ENCODE results near the gene ZNF641. TPM values are rescaled to one million over a fixed set of nuclear protein-coding genes. Genes with fewer than 3 reads are reported as not detected.

Gene ZNF641
- total RNA-seq: 11.1 and 14.3 TPM in 2 replicates

- peak; percentile 34 for DNase-seq (ENCODE audit: low read depth)
Measured at GRCh38 chr12:48350249-48351021, at the start of gene ZNF641. Gene ZNF641 (minus strand): TSS chr12:48350919. CDS start chr12:48348090, 2,829 bp downstream.

DNA sequence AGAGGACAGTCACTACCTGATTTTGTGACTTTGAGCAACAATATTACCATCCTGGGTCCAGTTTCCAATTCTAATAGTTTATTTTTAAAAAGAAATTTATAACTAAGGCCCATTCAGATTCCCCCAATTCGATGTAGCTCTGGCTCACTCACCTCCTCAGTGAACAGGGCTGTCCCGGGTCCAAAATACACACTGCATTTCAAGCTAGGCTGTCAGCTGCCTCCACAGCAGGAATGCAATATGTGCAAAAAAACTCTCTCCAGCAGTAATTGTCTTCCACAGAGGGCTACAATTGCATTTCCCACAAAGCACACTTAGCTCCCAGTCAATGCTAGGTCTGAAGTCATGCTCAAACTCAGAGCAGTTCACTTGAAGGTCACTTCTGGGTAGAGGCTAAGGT, 39.3 kb upstream of the ZNF641 start:
- DNase-seq (ENCODE audit: low read depth): no peak

DNA sequence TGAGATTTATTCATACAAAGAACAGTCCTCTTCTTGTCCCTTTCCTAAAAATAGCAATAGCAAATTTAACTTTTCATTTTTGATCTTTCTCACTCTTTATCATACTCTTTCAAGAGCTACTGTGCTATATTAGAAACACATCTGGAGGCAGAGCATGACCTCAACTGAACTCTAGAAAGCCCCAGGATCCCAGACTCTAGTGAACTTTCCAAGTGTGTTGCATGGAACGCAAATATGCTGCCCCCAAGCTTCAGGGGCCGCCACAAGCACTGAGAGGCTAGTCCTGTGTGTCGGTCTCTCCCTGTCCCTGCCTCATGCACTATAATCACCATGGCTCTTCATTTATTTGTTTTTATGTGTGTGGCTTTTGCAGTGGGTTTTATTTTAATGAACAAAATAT, 38.7 kb upstream of the ZNF641 start:
- DNase-seq (ENCODE audit: low read depth): no peak

DNA sequence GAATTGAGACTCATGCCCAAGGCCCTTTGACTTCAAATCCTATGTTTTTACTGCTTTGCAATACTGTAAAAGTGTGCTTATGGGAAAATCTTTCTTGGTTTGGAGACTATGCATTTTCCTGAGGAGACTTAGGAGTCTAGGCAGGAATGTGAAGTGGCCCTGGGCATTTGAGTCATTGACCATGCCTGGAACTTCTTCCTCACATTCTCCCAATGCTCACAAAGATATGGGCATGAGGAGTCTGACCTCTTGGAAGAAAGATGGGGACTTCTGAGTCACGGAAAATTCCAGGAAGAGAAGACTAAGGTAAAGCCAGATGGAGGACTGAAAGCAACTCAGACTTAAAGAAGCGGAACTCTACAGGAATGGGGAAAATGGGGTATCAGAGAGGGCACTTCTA, 38.2 kb upstream of the ZNF641 start:
- DNase-seq (ENCODE audit: low read depth): peak; percentile 18

DNA sequence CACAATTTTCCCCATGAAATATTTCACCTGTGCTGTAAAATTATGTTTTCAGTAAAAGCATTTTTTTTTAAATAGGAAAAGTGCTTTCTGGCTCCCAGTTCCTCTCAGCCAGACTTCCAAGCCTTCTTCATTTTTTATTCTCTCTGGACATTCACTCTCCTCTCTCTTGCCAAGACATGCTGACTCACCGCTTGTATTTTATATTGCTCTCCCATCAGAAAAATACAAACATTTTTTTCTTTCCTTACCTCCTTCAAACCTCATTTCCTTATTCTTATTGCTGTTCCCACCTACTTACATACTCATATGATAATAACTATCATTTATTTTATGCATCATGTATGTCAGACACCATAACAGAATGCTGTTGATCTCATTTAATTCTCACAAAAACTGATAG, 37.7 kb upstream of the ZNF641 start:
- no peak for DNase-seq (ENCODE audit: low read depth)

- no peak for DNase-seq (ENCODE audit: low read depth)
Measured at GRCh38 chr12:48380596-48380995, 29.9 kb upstream of the ZNF641 start.

GRCh38 chr12:48379794-48380193, 29.1 kb upstream of the ZNF641 start:
- no peak for DNase-seq (ENCODE audit: low read depth)

GRCh38 chr12:48377646-48378045, 26.9 kb upstream of the ZNF641 start:
- DNase-seq (ENCODE audit: low read depth): no peak

DNA sequence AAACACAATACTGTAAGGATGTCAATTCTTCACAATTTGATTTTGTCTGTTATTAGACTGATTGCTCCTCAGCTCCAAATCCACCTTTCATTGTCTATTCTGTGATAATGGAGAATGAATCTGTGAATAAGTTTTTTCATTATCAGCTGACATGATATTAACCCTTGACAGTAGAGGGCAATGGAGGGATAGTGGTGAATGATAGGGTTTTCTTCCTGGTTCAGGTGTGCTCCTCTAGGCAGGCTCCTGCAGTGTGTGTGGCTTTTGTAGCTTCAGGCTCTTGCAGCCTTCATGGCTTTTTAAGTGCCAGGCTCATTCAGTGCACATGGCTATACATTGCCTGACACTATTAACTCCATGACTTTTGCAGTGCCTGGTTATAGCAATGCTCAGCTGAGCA, 23.4 kb upstream of the ZNF641 start:
- no peak for DNase-seq (ENCODE audit: low read depth)

- peak; percentile 22 for DNase-seq (ENCODE audit: low read depth)
Measured at GRCh38 chr12:48366131-48366530, 15.4 kb upstream of the ZNF641 start.

DNA sequence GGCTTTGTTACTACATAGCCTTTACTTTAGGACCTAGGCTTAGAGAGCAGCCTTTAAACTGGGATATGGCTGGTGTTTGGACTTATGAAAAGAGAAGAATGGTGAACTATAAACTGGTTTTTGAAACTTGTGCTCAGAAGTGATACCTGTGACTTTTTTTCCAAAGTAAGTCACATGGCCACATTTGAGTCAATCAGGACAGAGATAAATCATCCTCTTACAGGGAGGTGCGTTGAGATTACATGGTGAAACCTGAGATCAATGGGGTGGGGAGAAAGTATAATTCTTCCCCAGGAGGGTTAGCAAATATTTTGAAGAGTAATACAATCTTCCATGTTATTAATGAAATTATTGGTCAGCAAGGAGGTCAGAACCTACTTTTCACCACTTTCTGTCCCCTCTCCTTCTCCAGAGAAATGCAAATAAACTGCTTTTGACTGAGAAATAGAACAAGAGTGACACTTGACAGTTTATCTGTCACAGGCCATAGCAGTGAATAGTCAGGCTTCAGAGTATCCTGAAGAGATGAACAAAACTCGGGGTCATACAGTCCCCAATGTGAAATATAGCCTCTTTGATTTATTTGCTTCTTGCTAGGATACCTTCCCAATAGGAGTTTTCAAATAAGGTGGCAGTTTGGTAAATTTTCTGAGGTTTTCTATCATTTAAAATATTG, 11.1 kb upstream of the ZNF641 start:
- no peak for DNase-seq (ENCODE audit: low read depth)

GRCh38 chr12:48358937-48359513, 8.3 kb upstream of the ZNF641 start:
- no peak for DNase-seq (ENCODE audit: low read depth)

DNA sequence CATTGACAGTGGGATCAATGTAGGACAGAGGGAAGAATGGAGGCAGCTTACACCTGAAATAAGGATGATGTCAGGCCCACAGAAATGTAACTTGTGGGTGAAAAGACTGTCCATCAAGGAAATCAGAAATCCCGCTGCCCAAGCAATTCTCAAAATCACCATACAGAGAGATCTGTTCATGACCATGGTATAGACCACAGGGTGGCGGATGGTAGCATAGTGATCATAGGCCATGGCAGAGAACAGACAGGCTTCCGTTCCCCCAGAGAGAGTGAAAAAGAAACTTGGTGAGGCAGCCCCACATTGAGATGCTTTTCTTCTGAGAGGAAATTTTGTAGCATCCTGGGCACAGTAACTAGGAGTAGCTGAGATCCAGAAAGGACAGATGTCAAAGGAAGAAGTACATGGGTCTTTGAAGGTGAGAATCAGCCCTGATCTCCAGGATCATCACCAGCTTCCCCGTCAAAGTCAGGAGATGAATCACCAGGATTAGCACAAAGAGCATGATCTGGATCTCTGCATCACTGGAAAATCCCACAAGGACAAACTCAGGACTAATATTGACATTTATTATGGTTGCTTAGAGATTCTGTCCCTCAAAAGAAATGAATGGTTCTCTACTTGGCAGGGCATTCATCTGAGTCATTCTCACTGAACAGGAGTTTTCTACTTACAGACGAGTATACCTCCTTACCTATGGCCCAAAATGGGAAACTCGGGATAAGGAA, 5.5 kb upstream of the ZNF641 start:
- peak; percentile 66 for DNase-seq (ENCODE audit: low read depth)

DNA sequence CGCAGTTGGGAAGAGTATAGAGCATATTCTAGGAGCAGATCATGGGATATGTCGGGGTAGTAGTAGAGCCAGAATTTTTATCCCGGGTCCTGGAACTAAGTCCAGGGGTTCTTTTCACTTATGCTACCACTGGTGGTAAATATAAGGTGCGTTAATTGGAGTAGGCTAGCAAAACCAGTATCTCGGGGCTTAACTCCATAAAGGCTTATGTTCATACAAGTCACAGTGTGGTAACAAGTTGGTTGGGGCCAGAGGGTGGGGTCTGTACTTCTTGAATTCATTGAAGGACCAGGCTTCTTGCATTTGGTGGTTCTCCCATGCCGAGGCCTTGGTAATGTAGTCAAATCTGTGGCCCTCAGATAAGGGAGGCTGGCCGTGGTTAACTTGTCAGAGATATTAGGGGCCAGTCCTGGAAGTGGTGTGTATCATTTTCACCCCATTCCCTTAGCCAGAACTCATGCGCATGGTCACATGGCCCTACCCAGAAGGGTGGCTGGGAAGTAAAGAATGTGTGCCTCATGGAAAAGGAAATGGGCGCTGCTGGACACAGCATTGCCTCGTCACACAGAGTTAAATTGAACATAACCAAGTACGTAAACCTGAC, 1.5 kb upstream of the ZNF641 start:
- no peak for DNase-seq (ENCODE audit: low read depth)

DNA sequence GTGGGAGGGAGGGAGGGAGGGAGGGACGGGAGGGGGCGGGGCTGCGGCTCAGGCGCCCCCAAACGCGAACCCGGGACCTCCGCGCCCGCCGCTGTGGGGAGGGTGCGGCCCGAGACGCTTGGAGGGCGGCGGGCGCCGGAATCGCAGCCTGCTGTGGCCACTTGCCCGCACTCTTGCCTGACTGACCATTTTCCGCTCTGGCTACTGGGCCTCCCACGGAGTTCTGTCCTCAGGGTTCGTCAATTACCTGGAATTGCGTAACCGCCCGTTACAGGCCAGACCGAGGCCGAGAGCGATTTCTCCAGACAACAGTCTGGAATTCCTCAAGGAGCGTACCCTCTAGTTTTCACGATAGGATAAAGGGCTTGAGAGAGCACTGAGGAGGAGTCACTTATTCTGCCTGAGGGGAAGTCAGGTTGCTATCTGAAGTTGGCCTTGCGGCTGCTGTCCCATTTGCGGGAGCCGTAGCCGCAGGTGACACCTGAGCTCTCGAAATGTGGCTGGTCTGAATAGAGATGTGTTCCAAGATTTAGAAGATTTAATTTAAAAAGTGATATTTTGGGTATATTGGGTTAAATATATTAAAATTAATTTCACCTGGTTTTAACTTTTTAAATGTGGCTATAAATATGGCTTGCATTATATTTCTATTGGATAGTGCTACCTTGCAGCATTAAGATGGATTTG, 446 bp upstream of the ZNF641 start:
- DNase-seq (ENCODE audit: low read depth): peak; percentile 87

GRCh38 chr12:48349471-48349870, 1.2 kb downstream of the ZNF641 start:
- DNase-seq (ENCODE audit: low read depth): no peak

GRCh38 chr12:48342980-48343379, 7.7 kb downstream of the ZNF641 start:
- DNase-seq (ENCODE audit: low read depth): no peak

DNA sequence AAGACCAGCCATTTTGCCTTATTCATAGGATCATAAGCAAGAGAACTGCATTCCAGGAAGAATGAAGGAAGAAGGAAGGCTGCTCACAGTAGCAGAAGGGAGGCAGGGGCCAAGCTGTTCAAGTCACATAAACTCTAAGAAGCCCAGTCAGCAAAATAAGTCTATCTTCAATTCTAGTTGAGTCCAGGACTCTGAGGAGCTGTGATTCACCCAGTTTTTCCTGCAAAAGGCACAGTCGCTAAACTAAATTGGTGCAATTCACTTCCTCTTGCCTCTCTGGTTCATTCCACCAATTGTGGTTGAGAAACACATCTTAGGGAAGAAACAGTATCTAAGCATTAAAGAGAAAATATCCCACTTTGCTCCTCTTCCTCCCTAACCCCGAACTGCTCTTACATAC, 9.8 kb downstream of the ZNF641 start:
- no peak for DNase-seq (ENCODE audit: low read depth)

- DNase-seq (ENCODE audit: low read depth): no peak
Measured at GRCh38 chr12:48339442-48340117, 11.1 kb downstream of the ZNF641 start.

DNA sequence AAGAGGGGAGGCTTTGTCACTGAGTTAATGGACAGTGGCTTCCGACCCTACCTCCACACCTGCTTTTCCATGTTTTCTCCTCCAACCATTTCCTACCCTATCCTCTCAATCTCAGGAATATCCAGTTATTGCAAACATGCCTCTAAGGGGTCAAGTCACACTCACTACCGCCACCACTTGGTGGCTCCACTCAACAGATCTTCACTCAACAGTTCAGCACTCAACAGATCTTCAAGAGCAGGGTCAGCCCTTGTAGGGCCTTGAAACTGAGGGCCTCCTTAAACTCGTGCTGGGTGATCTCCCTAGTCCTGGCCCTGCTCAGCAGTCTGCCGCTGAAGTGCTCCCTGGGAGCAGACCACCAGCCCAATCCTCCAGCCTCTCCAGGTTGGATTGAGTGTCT, 14.2 kb downstream of the ZNF641 start:
- no peak for DNase-seq (ENCODE audit: low read depth)

DNA sequence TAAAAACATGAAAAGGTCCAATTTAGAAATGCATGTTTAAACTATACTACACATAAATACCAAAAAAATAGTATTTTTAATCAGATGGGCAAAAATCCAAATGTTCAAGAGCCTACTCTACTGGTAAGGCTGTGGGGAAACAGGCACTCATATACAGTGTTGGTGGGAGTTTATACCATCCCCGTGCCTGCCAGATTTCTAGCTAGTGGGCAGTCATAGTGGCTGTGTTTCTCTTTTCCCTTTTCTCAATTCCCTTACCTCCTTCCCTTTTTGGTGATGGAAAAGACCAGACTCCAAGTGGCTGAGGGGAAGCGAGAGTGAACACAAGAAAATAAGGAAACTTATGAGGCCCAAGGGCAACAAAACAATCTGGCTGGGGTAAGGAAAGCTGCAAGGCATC, 14.7 kb downstream of the ZNF641 start:
- no peak for DNase-seq (ENCODE audit: low read depth)

All from renal cortical epithelial cell (primary cell).